Lung (tissue), 12 donors: ENCODE results near the gene METTL27. TPM values are rescaled to one million over a fixed set of nuclear protein-coding genes. Genes with fewer than 3 reads are reported as not detected.

Experiments
- ATAC-seq: fragments of 200-7000 bp; cut with Tn5 transposase; one replicate; pipeline ENCODE4 v1.9.1; 2020; ENCODE audit warnings: moderate number of reproducible peaks; ENCODE audit not compliant: insufficient read depth, low FRiP score
- DNase-seq, 3 donors: peaks; one replicate each; pipeline ENCODE4 v3.0.0-alpha.2; 2013 to 2017
- H3K27ac ChIP-seq, 2 donors: one replicate each; pipeline ENCODE4 v1.5.1; 2013; ENCODE audit warnings: mild to moderate bottlenecking in 2 of 2, moderate library complexity in 2 of 2, control low read depth in 1 of 2, inconsistent platforms in 1 of 2, low read depth in 1 of 2, low read length in 1 of 2
- H3K27me3 ChIP-seq, 3 donors: one replicate each; pipeline ENCODE4 v1.5.1; 2013; ENCODE audit warnings: low read length in 2 of 3; ENCODE audit not compliant: control insufficient read depth in 3 of 3, insufficient read depth in 3 of 3
- H3K36me3 ChIP-seq, 4 donors: one replicate each; pipeline ENCODE4 v1.5.1; 2013; ENCODE audit warnings: low read length in 4 of 4, mild to moderate bottlenecking in 1 of 4, moderate library complexity in 1 of 4; ENCODE audit not compliant: control insufficient read depth in 4 of 4, insufficient read depth in 4 of 4
- H3K4me1 ChIP-seq, 5 donors: one replicate each; pipeline ENCODE4 v1.5.1; 2013; ENCODE audit warnings: low read length in 5 of 5, mild to moderate bottlenecking in 2 of 5, moderate library complexity in 1 of 5; ENCODE audit not compliant: control insufficient read depth in 5 of 5, insufficient read depth in 5 of 5
- H3K4me3 ChIP-seq: one replicate; pipeline ENCODE4 v1.5.1; 2013; ENCODE audit warnings: mild to moderate bottlenecking, control low read depth, moderate library complexity
- H3K9ac ChIP-seq, 2 donors: one replicate each; pipeline ENCODE4 v1.5.1; 2013; ENCODE audit warnings: low read length in 2 of 2, control low read depth in 1 of 2; ENCODE audit not compliant: insufficient read depth in 1 of 2
- H3K9me3 ChIP-seq, 4 donors: one replicate each; pipeline ENCODE4 v1.5.1; 2013; ENCODE audit warnings: low read length in 3 of 4, mild to moderate bottlenecking in 1 of 4, moderate library complexity in 1 of 4; ENCODE audit not compliant: control insufficient read depth in 4 of 4, insufficient read depth in 3 of 4
- CTCF ChIP-seq: IDR thresholded peaks from 2 replicates; pipeline ENCODE4 v1.5.1; 2012; ENCODE audit warnings: mild to moderate bottlenecking; ENCODE audit errors: control extremely low read depth, extremely low read depth
- WGBS, 2 donors: extraction: QIAGEN DNeasy Blood & Tissue Kit; methylation state at CpG; one replicate each; pipeline ENCODE4 v1.1.7; 2013; 5-methylcytosine and 5-hydroxymethylcytosine counted together
- polyA plus RNA-seq, 2 donors: library from polyadenylated mRNA; stranded (reverse); fragments of 200-250 nt; gene quantifications; one replicate each; pipeline ENCODE4 v1.2.1, GENCODE V29; 2013
- total RNA-seq, 2 donors: library from RNA; depleted of rRNA in 1 of 2; stranded (reverse); fragments of >200 nt in 1 of 2; gene quantifications; one replicate each; pipeline ENCODE4 v1.2.1, GENCODE V29; 2014 to 2021
- donor health status: control.
- donor health status: control.
- donor health status: Bipolar disorder and iron deficiency.
- donor health status: healthy.
- donor health status: DM: yes; HTN: yes; CAD: no.

The METTL27 gene
- total and polyA plus RNA-seq, 4 donors, result 2.3 to 22.1 (median 5.1) TPM

DNA sequence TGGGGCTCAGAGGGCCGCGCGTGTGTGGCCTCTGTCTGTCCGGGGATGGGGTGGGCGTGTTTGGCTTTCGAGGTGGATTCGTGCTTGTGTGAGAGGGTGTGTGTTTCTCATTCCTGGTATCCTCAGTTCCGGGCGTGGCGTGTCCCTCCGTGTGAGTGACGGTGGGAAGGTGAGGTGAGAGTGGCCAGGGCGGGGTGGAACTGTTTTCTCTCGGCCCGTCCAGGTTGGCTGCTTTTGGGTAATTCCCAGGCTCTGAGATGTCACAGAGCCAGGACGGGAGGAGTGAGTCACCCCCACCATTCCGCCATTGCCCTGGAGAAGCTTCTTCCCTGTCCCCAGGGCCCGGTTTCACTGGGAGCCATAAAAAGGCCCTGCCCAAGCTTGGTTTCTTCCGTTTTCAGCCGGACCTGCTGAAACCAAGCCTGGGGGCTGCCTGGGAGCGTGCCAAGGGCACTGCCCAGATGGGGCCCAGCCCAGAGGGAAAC lies 32.8 kb downstream of the METTL27 start:
- no peaks in the 10 kb centered on the region for H3K27me3 ChIP-seq
- H3K9ac ChIP-seq, result no peak overlapping the region
- no peaks in the 10 kb centered on the region for H3K9me3 ChIP-seq
- no peak overlapping the region for H3K4me3 ChIP-seq
- TF ChIP-seq CTCF, result no peak
- ATAC-seq (peak; percentile 42), DNase-seq (no peak)
- peaks cover 0 to 2% (median 0%) of the 10 kb centered on the region in 5 donors for H3K4me1 ChIP-seq
- H3K27ac ChIP-seq, result no peak overlapping the region
- 84 to 90% methylated on average over 21 of the region's 21 CpGs for WGBS, 2 donors
- H3K36me3 ChIP-seq, result no peaks in the 10 kb centered on the region

- no peak for DNase-seq
Measured at GRCh38 chr7:73802459-73802858, 39.9 kb downstream of the METTL27 start.

DNA sequence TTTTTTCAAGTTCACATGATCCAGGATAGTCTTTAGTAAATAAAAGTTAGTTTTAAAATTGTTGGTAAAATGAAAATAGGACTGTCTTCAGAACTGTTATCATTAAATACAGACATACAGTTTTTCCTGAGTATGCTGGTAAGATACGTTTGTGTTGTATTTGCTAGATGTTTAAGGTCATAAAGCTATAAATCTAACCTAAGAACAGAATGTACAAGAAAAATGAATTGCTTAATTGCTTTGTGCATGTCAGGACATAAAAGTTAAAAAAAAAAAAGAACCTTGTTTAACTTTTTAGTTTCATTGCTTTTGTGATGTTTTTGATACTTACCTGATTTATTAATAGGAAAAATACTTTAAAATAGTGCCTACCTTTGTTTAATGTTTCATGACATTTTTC lies 40.7 kb downstream of the METTL27 start:
- WGBS, 2 donors, result 50 to 54% methylated on average over 1 of the region's 1 CpG
- H3K27ac ChIP-seq, result no peak overlapping the region
- H3K4me1 ChIP-seq, result no peaks in the 10 kb centered on the region
- no peak overlapping the region for H3K9ac ChIP-seq
- H3K36me3 ChIP-seq, result no peaks in the 10 kb centered on the region
- DNase-seq (no peak), ATAC-seq (no peak)
- no peak overlapping the region for H3K4me3 ChIP-seq
- TF ChIP-seq CTCF, result no peak
- H3K9me3 ChIP-seq, result no peaks in the 10 kb centered on the region
- no peaks in the 10 kb centered on the region for H3K27me3 ChIP-seq

More at GRCh38 chr7:73802459-73802858, 39.9 kb downstream of the METTL27 start:
- Histone ChIP-seq H3K4me3 (no peak overlapping the region), H3K27ac (no peak overlapping the region), H3K36me3 (no peaks in the 10 kb centered on the region), H3K27me3 (no peaks in the 10 kb centered on the region), H3K9me3 (no peaks in the 10 kb centered on the region), H3K4me1 (no peaks in the 10 kb centered on the region), H3K9ac (no peak overlapping the region)
- 83 to 89% methylated on average over 4 of the region's 4 CpGs for WGBS, 2 donors
- no peak for TF ChIP-seq CTCF
- ATAC-seq, result no peak
